ENCODE data around the gene MFAP5.

GRCh38 chr12:8658346-8658745, 4.3 kb downstream of the MFAP5 start:
- TF ChIP-seq CTCF (IDR thresholded peaks at IDR 0.05; ENCODE audit: low read length) = no peak
- no peak for TF ChIP-seq EZH2 (IDR thresholded peaks at IDR 0.05; ENCODE audit: borderline replicate concordance, low read length)
